Measurements from ENCODE around the gene LCLAT1.

Gene LCLAT1

GRCh38 chr2:30649828-30650227, 202.8 kb downstream of the LCLAT1 start:
- DNase-seq, result no peak

DNA sequence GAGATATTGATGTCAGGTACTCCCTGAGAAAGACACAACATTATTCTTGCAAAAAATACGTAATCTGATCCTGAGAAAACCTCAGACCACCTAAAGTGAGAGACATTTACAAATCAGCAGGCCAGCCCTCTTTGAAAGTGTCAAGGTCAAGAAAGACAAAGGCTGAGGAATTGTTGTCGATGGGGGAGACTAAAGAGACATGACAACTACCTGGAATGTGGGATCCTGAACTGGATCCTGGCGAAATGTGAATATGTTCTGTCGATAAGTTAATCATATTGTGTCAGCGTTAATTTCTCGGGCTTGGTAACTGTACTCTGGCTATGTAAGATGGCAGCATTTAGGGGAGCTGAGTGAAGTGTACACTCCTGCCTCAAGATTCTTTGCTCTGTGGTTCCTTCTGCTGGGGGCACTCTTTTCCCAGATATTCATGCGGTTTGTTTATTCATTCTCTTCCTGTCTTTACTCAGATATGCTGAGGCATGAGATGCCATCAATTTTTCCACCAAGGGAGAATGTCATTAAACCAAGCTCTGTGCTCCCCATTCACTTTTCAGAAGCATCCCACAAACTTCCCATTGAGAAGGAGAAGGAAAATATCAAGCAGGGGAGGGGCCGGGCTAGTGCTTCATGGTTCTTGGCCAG, 205.3 kb downstream of the LCLAT1 start:
- DNase-seq, result no peak

DNA sequence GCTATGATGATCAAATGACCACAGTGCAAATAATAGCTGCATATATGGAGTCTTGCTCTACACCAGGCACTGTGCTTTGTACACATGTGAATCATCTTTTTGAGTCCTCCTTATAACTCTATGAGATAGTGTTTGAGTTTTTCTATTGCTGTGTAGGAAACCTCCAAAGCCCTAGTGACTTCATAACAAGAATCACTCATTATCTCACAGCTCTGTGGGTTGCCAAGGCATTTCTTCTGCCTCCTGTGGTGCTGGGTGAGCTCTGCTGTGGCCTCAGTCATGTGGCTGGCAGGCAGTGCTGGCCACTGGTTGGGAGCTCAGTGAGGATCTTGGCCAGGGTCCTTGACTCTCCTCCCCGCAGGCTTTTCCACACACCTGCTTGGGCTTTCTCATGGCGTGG, 206.8 kb downstream of the LCLAT1 start:
- no peak for DNase-seq

GRCh38 chr2:30654404-30654803, 207.4 kb downstream of the LCLAT1 start:
- DNase-seq, result no peak

DNA sequence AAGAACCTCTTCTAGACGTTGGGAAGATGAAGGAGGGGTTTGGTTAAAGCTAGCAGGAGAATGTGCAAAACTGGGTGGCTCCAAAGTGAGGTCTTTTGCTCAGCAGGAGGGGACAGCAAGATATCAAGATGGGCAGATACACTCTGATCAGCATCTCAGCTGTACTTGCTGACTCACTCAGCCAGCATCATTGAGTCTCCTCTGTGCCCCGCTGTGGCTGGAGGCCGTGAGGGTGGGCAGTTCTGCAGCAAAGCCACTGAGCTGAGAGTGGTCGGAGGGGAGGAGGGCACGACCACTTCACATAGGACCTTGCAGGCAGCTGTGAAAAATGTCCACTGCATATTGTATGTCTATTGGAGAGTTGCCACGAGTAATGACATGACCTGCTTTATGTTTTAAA, 208.2 kb downstream of the LCLAT1 start:
- DNase-seq, result no peak

DNA sequence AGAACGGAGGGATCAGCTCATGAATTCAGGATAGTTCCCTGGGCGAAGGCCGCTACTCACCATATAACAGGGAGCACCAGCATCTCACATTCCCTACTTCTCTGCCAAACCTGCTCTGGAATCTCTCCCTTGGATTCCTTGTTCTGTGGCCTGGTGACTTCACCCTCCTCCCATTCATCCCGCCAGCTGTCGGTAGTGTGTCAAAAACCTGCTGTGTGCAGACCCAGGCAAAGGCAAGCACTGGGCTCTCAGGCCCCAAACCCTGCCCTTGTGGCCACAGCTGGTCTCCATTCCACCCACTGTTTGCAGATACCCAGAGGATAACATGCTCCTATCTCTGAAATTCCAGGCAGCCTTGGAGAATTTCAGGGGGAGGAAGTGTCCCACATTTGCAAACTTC, 208.6 kb downstream of the LCLAT1 start:
- DNase-seq, result no peak

- DNase-seq, result no peak
These were observed 209.0 kb downstream of the LCLAT1 start for GRCh38 chr2:30656079-30656478.

GRCh38 chr2:30661173-30662107, 214.4 kb downstream of the LCLAT1 start:
- DNase-seq, result no peak

DNA sequence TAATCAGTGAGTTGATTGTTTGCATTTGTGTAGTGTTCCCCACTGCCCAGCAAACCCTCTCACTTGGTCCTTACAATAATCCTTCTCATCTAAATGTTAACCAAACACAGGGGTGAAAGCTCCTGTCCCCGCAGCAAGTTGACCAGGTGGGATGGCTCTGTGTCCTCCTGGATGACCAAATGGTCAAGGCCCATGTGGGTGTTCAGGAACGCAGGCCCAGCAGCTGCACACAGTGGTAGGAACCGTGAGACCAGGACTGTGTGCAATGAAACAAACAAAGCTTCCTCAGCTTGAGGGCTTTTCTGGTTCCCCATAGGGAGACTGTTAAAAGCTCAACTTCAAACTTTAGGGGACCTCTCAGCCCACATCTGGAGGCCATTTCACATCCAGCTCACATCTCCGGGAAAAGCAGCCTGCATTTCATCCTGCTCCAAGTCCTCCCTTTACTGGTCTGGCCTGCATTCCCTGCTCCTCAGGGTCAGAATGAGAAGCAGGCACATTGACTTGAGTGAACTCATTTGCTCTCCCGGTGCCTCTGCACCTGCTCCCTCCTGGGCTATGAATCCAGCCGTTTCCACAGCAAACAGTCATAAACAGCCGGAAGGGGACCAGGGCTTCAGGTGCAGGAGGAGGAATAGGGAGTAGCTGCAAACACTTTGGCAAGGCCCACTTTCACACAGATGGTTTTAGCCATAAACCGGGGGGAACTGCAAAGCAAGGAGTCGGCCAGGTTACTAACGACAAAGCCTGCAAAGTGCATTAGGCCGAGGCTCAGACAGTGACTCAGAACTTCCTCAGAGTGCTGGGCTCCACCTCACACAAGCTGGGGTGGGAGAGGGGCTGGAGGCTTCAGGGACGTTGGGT, 215.5 kb downstream of the LCLAT1 start:
- DNase-seq, result peak; percentile 77

DNA sequence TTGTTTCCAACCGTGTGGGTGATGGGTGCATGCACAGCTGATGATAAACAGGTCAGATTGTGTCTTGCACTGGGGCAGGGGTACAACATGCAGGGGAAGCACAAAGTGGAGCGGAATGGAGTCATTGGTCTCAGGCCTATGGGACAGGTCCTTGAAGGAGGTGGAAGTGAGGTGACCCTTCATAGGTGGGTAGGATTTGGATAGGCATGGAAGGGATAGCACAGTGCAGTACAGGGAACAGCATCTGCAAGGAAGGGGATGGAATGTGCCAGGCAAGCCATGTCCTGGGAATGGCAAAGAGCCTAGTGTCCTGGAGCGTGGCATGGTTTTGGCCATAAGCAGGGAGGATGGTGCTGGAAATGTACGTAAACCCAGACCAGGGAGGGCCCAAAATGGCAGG, 216.3 kb downstream of the LCLAT1 start:
- DNase-seq, result no peak

GRCh38 chr2:30663806-30664205, 216.8 kb downstream of the LCLAT1 start:
- no peak for DNase-seq

DNA sequence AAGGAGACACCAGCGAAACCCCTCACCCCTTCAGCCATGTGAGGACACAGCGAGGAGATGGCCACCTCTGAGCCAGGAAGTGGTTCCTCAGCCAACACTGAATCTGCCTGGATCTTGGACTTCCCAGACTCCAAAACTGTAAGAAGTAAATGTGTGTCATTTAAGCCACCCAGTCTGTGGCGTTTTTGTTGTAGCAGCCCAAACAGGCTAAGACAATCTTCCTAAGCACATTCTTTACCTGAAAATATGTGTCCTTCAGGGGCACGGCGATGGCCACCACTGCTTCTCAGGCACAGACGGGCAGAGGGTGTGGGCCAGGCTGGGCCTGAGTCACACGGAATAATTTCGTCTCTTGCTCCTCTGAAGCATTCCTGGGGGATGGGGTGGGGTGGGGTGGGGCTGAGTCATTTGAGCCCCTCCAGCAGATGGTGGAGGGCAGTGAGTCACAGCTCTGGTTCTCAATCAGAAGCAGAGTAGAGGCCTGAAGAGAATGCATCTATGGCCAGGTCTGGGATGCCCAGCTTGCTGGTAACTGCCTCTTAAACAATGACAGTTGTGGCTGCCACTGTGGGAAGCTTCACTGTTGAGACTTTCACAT, 217.8 kb downstream of the LCLAT1 start:
- no peak for DNase-seq

DNA sequence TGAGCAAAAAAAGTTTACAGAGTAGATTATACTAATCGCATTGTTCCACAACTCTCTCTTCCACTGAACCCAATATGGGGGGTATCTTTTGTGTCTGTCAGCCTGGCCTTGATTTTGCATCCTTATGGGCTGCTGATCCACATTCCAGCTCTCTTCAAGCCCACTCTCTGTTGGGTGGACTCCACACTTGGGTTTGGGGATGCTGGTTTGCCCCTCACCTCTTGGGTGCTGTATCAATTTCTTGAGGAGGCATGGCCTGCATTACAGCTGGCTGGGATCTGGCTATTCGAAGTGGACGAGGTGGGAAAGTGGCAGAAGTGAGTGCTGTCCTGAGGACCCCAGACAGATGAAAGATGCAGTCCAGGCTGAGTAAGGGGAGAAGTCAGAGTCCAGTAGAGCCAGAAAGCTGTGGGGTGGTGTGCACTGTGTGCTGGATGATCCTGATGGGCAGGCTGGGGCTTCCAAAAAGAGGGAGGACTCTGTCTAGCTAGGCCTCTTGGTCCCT, 218.8 kb downstream of the LCLAT1 start:
- DNase-seq, result no peak

GRCh38 chr2:30666266-30666874, 219.3 kb downstream of the LCLAT1 start:
- DNase-seq, result peak; percentile 6

GRCh38 chr2:30670453-30670852, 223.4 kb downstream of the LCLAT1 start:
- no peak for DNase-seq

DNA sequence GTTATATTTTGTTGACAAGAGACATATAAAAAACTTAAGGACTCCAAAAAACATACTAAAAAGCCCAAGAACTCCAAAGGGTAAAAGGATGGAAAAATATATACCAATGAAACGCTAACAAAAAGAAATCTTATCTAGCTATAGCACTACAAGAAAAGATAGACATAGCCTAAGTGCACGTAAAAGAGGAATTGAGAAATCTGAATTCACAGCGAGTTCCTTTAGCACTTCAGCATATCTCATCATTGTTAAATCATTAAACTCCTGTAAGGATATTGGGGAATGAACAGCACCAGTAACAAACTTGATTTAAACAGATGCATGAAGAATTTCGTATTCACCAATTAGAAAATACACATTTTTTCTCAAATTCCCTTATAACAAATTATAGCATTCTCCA, 226.1 kb downstream of the LCLAT1 start:
- DNase-seq, result no peak

DNA sequence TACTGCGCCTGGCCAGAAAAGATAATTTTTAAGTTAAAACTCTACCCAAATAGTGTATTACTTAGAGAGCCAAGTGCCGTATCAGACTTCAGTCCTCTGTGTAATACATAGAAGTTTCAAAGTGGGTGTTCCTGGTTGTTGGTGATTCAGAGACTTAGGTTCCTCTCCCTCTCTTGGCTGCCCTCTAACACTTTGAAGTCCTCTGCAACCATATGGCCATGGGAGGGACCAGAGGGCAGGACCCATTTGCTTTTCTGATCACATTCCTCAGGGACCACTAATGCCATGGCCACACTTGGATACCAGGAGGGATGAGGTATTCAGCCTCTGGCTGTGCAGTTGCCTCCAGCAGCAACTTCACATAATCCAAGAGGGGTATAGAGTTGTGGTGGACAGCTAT, 228.7 kb downstream of the LCLAT1 start:
- no peak for DNase-seq

- DNase-seq, result no peak
These were observed 230.2 kb downstream of the LCLAT1 start for GRCh38 chr2:30677231-30677630.

- DNase-seq, result no peak
These were observed 230.9 kb downstream of the LCLAT1 start for GRCh38 chr2:30677861-30678385.

DNA sequence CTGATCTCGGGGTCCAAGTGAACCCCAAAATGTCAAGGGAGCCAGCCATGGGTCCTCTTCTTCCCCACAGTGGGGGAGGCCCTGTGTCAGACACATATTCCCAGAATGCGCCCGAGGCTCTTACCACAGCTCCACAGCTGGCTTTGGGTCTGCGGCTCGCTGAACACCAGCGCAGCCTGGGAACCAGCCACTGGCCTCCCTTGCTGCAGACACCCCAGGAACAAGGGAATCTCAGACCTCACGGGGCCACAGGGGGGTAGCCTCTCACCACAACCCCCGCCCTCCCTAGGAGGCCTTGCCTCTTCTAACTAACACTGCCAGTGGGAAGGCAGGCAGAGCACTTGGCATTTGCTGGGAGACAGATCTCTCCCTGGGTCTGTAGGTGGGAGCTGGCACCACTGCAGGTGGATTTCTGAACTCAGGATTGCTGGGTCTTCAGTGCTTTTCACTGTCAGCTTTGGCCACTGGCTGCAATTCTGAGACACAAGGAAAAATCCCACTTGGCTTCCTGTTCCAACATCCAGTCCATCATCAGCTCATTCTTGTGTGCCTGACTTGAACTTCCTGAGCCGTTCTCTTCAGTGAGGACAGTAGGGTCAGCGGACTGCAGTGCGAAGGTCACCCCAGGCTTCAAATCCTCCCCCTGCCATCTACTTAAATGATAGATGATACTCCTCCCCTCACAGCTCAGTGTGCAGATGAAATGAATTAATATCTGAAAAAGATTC, 231.5 kb downstream of the LCLAT1 start:
- no peak for DNase-seq

DNA sequence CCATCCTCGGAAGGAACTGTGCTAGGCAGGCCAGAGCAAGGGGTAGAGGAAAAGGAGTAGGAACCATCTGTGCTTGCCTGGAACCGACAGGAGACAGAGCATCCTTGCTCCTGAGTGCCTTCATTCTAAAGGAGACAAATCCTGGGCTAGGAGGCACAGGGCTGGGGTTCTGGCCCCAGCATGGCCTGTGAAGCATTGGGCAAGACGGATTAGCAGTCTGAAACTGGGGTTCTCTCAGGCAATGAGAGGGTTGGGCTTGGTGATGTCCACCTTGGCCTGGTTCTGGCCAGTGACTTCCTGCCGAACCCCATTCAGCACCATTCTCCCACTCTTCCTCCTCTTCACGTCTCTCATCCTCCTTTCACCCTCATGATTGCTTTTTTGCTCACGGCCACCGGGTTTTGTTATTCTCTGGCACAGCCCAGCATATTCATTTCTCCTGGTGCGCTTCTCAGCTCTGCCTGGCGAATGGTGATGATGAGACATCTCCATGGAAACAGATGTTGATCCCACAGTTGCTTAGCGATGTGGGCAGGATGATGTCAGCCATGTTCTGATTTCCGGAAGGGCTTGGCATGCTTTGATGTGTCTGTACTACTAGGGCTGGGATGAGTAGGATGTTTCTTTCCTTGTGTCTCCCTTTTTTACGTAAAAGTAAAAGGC, 232.5 kb downstream of the LCLAT1 start:
- DNase-seq, result peak; percentile 27
